NCI-H1436 (cell line): ENCODE measurements around the gene DMXL1.

Experiments
- DNase-seq: peaks from one replicate; lab custom pipeline; 2025; lab: John Stamatoyannopoulos, UW

DMXL1 gene, protein sequence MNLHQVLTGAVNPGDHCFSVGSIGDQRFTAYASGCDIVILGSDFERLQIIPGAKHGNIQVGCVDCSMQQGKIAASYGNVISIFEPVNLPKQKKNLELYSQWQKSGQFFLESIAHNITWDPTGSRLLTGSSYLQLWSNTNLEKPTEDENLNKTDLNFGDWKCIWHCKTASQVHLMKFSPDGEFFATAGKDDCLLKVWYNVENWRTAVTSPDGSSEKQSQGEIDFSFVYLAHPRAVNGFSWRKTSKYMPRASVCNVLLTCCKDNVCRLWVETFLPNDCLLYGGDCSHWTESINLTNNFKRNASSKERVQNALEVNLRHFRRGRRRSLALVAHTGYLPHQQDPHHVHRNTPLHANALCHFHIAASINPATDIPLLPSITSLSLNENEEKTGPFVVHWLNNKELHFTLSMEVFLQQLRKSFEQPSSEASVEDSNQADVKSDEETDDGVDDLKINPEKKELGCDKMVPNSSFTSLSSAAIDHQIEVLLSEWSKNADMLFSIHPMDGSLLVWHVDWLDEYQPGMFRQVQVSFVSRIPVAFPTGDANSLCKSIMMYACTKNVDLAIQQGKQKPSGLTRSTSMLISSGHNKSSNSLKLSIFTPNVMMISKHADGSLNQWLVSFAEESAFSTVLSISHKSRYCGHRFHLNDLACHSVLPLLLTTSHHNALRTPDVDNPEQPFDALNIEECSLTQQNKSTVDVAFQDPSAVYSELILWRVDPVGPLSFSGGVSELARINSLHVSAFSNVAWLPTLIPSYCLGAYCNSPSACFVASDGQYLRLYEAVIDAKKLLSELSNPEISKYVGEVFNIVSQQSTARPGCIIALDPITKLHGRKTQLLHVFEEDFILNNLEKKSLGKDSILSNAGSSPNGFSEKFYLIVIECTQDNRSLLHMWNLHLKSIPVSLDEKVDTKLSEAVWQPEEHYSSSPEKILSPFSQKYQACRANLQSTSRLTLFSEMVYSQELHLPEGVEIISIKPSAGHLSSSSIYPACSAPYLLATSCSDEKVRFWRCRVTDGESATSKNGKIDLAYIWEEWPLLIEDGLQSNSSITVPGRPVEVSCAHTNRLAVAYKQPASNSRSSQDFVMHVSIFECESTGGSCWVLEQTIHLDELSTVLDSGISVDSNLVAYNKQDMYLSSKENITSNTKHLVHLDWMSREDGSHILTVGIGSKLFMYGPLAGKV (N-terminal part only)

DNA sequence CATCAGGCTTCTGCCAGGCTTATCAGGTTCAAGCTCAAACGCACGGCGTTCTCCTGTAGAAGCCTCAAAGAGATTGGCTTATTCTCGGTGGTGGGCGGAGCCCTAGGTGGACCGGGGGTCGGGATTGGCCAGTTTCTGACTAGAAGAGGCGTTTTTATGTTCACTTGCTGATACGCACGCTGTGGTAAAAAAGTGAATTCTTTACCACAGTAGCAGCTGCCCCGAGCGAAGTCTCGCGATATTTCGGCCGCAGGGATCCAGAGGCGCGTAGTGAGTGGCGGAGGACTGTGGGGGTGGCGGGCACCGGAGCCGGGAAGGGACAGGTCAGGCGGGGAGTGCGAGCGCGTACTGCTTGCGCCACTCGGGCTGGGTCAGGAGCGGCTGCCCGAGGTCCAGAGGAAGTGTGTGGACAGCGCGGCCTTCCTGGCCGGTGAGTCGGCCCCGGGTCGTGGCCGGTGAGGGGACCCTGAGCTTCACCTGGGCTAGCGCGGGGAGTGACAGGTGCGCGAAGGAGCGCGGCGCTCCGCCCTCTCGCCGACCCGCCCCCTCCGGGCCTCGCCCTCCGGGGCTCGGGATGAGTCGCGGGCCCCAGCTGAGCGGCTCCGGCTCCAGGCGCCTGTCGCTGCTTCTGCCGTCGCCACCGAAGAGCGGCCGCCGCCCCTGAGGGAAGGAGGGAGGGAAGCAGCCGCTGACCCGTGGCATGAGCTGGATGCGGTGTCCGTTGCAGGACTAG lies at the start of gene DMXL1:
Gene DMXL1 (plus strand): TSS at position 260 of the 733 bp plus-strand sequence. CDS start 483 bp downstream, outside the sequence.
- DNase-seq = peak; percentile 98

DNA sequence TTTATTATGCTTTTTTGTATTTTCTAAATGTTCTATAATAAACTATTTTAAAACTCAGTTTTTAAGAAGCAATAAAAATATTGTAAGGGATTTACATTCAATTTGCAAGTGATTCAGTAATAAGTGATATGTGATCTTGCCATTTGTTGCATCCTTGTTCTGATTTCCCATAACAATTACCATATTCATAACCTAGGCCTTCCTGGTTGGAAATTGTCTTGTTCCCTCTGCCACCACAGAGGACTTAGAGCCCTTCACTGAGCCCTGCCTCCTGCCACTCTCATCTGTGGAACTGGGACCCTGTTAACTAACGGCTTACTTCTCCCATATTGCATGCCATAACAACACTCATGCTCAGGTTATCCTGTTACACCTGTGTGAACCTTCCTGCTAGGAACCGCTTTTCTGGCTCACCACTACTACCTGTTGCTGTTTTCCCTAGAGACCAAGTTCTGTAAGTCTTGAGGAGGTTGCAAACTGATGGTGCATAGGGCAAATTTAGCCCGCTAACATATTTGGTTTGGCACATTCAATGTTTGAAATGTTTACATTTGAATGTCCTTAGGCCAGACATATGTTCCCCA lies 49.6 kb upstream of the DMXL1 start:
- no peak for DNase-seq

DNA sequence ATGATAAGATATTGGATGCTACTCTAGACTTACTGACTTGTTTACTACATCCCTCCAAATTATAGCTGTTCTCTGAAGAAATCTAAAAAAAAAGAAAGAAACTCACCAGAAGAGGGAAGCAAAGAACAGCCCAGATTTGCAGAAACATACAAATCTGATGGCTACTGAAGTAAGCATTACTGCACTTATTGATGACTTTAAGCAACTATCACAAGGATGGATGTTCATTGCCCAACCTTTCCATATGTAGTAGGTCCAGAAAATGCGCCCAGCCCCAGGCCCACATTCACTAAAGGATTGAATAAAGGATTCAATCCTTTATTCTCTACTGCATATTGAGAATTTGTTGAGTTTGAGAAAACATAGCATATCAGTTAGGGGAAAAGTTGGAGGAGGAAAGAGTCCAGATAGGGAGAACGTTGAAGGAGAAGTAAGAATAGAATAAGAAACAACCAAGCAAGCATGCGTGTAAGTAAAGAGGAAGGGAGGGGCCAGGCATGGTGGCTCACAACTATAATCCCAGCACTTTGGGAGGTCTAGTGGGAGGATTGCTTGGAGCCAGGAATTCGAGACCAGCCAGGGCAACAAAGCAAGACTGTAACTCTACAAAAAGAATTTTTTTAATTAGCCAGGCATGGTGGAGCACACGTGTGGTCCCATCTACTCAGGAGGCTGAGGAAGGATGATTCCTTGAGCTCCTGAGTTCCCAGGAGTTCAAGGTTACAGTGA lies 48.7 kb upstream of the DMXL1 start:
- no peak for DNase-seq

DNA sequence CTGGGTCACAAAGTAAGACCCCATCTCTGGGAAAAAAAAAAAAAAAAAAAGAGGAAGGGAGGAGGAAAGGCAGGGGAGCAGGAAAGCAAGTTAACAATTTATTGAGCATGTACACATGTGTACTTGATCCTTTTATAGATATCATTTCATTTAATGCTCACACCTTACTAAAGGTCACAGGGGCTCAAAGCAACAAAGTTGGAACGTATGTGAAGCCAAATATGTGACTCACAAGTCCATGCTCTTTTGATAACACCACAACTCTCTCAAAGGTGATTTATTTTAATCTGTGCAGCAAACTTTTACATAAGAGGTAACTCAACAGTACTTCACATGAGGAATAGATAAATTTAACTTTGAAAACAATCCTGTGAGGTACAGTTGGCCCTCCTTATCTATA lies 48.1 kb upstream of the DMXL1 start:
- no peak for DNase-seq

DNA sequence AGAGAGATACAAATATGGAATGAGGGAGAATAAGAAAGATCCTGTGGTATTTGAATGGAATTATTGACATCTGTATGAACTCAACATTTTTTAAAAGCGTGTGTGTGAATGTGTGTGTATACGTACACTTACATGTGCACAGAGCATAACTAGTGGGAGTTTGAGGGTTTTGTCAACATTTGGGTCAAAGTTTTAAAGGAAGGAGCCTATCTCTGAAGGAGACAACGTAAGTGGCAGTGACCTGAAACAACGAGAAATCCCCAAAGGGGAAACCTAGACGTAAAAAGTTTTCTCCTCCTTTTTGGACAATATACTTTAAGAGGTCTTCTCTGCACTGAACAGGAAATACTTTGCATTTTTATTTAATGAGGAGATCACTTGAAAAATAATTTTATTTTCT lies 42.3 kb upstream of the DMXL1 start:
- no peak for DNase-seq

DNA sequence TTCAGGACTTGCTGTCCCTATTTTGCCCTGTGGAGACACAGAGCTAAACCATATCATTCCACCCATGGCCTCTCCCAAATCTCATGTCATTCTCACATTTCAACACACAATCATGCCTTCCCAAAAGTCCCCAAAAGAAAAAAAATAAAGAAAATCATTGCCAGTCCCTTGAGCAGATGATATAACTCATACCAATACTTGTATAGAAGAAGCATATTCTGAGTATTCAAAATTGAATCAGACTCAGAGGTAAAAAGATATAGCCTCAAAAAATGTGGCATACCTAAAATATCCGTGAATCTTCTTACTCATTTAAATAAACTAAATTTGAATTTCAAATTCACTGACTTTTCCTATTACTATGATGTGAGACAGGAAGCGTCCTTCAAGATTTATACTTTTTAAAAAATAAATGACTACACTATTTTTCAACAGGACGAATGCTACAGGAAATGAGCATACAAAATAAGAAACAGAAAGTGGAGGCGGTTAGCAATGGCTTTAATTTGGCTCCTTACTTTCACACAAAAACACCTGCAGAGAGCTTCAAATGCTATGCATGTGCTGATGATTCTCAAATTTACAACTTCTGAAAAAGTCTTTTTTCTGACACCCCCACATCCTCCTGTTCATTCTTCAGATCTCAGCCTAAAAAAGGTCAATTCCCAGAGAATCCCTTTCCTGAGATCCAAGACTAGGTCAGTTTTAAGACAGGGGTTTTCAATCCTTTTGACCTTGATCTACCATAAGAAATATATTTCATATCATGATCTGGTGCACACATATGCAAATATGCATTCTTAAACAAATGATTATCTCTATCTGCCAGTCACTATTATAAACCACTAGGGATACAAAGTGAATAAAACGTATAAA lies 39.6 kb upstream of the DMXL1 start:
- DNase-seq = no peak

DNA sequence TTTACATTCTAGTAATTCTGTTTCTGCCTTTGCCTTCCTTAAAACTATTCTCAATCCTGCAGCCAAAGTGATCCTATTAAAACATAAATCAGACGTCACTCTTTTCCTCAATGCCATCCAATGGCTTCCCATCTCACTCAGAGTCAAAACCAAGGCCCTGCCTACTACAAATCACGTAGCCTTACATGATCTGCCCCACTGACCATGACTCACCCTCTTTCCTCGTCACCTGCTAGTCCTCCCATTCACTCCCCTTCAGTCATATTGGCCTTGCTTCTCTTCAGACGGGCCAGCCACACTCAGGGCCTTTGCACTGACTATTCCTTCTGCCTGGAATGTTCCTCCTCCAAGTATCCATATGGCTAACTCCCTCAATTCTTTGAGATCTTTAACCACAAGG lies 39.0 kb upstream of the DMXL1 start:
- DNase-seq = no peak

DNA sequence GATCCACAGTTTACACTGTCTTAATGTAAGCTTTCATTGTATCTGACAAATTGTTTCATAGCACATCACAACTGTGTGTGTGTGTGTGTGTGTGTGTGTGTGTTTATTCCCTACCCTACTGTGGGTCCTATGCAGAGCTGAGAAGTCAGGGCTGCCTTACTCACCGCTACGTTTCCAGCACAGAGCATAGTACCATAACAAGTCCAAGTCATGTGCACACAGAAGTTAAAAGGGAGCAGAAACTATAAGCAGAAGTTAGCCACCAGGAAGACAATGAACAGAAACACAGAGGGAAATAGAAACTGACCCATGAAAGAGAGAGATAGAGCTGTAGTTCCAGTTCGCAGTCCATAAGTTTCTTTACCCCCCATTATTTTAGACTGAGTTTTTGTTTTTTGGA lies 38.2 kb upstream of the DMXL1 start:
- DNase-seq = no peak

DNA sequence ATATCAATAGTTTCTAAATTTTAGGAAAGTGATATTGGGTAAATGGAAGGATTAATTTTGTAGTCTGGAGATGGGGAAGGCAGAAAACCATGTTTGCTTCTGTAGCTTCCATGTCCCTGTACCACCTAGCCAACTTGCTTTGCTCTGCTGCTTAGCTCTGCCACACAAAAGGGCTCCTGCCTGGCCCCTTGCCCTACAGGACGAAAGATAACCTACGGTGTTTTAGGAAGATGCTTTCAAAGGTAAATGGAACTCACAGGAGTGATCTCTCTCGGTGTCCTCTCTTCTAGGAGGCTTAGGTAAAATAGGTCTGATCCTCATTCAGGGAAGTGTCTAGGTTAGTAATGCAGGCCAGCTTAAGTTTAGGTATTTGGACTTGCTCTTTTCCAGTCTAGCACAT lies 37.8 kb upstream of the DMXL1 start:
- DNase-seq = no peak

DNA sequence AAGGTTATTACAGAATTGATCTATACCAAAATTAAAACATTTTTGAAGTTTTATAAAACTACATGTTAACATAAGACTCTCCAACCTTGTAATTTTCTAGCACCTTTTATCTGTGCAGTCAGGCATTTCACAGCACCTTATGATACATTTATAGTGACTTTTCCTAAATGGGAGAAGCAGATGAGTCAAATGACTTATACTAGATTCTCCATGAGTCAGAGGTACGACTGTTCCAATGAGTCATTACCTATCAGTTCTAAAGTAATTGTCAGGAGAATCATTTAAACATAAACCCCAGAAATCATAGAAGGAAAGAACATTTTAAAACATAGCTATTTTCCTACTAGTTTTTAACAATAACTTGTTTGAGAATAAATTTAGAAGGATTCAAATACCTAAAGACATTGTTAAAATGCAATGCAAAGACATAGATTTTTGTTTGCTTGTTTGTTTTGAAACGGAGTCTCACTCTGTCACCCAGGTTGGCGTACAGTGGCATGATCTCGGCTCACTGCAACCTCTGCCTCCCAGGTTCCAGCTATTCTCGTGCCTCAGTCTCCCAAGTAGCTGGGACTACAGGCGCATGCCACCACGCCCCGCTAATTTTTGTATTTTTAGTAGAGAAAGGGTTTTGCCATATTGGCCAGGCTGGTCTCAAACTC lies 34.7 kb upstream of the DMXL1 start:
- DNase-seq = no peak

DNA sequence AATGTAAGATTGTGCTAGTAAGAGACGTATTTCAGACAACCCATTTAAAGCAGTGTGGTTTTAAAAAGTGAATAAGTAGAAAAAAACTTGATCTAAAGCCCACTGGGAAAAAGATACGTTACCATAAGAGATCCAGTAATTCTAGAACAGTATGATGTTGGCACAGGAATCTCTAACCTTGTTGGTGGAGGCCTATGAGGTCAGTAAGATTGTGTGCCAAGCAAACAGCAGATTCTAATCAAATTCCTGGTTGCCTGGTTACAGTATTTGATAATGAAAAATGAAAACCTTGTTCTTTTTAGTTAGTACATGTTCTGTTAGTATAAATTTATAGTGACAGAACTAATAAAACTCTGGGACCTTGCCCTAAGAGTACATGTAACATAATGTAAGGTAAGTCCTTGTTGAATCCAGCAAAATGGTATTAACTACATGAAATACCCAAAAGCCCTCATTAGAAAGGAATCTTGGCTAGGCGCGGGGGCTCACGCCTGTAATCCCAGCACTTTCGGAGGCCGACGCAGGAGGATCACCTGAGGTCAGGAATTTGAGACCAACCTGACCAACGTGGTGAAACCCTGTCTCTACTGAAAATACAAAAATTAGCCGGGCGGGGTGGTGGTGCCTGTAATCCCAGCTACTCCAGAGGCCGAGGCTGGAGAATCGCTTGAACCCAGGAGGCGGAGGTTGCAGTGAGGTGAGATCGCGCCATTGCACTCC lies 33.2 kb upstream of the DMXL1 start:
- DNase-seq = no peak

DNA sequence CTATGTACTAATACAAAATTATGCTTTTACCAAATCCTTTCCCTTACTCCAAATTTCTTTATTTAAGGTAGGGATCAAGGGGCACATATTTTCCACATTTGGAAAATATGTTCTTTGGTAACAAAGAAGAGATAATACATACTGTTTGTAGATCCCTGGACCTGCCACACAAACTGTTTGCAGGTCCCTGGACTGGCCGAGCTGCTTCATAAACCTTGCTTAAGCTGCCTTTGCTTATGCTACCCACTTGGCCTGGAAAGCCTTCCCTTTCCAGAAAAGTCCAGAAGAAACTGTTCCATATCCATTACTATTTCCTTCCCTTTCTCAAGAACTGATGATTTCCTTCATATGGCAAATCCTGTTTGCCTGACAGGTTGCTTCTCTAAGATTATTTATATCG lies 22.6 kb upstream of the DMXL1 start:
- DNase-seq = no peak

DNA sequence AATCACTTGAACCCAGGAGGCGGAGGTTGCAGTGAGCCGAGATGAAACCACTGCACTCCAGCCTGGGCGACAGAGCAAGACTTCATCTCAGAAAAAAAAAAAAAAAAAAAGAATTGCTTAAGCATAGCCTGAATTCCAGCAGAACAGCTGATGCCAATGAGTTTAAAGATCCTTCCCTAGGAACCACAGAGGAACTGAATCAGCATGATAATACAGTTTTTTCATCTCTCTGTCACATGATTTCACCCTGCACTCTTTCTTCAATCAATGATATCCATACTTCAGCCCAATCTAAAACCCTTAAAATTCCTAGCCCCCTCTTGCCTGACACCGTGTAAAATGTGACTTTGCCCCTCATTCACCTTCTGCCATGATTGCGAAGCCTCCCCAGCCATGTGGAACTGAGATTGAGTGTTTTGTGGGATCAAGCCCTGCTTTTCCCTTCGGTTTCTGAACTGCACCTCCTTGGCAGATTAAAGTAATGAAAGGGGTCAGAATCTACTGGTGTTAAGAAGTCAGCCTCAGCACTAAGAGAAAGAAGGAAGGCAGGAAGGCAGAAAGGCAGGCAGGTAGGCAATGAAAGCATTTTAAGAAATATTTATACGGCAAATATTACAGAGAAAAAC lies 20.9 kb upstream of the DMXL1 start:
- DNase-seq = no peak

DNA sequence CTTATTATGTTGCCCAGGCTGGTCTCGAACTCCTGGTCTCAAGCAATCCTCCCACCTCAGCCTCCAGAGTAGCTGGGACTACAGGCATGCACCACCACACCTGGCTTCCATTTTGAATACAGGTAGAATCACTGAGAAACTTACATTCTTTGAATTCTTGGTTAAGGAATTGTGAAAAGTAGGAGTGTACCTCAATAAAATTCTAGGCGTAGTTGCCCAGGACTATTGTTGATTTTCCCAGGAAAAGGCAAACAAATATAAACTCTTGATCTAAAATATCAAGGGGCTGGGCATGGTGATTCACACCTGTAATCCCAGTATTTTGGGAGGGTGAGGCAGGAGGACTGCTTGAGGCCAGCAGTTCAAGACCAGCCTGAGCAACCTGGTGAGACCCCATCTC lies 16.8 kb upstream of the DMXL1 start:
- DNase-seq = no peak

DNA sequence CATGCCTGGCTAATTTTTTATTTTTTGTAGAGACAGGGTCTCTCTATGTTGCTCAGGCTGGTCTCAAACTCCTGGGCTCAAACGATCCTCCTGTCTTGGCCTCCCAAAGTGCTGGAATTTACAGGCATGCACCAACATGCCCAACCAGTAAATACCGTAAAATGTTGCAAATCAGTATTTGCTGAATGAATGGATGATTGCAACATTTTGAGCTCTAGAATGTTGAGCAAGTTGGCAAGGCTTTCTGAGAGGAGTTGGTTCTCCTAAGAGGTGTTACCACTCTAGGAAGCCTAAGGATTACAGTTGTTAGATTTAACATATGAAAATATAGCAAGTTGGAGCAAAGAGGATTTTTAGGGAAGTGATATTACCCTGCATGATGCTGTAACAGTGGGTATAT lies 15.6 kb upstream of the DMXL1 start:
- no peak for DNase-seq

DNA sequence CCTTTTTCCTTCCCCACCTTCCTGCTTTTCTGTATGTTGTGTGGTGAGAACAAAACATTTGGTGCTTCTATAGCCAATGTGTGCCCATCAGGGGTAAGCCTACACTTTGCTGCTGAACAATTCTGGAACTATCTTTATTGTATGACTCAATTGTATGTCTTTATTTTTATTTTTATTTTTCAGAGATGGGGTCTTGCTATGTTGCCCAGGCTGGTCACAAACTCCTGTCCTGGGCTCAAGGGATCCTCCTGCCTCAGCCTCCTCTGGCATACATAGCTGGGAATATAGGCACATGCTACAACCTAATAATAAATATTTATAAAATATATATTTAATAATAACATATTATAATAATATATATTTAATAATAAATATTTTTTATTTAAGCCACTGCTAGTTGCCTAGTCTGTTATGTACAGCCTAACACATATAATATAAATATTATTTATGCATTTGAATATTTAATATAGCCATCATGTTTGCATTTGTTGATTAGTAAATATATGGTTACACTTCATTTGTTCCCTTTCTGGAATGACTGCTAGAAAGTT lies 11.8 kb upstream of the DMXL1 start:
- no peak for DNase-seq

DNA sequence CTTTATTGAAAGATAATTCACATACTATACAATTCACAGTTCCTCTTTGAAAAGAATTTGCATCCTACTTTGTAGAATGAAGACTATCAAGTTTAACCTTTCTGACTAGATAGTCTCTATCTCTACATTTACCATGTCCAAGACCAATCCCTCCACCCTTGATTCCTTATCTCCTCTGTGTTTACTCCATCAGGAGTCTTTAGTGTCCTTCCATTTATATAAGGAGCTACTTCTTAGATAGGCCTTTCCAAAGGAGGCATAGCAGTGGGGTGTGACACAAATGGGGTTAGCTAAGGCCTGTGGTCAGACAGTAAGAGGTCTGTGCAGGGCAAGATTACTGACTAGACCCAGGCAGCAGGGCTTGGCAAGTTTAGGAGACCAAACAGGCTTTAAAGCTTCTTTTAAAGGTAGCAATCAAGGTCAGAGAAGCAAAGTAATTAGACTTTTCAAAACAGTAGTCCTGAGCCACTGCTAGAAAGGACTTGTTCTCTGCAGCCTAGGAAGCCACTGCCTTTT lies 11.1 kb upstream of the DMXL1 start:
- DNase-seq = no peak
